ENCODE results near the gene LY6G5C.

Gene LY6G5C

GRCh38 chr6:31639449-31639861, 41.4 kb downstream of the LY6G5C start:
- DNase-seq (ENCODE audit: low spot score) = no peak

- no peak for DNase-seq (ENCODE audit: low spot score)
Observed at GRCh38 chr6:31639043-31639442, 41.8 kb downstream of the LY6G5C start.

GRCh38 chr6:31636698-31637596, 43.9 kb downstream of the LY6G5C start:
- no peak for DNase-seq (ENCODE audit: low spot score)

GRCh38 chr6:31634969-31635575, 45.8 kb downstream of the LY6G5C start:
- DNase-seq (ENCODE audit: low spot score) = no peak

GRCh38 chr6:31634131-31634530, 46.7 kb downstream of the LY6G5C start:
- no peak for DNase-seq (ENCODE audit: low spot score)

GRCh38 chr6:31633447-31633846, 47.4 kb downstream of the LY6G5C start:
- DNase-seq (ENCODE audit: low spot score) = no peak

GRCh38 chr6:31632279-31632946, 48.5 kb downstream of the LY6G5C start:
- DNase-seq (ENCODE audit: low spot score) = no peak

GRCh38 chr6:31631681-31632278, 49.1 kb downstream of the LY6G5C start:
- DNase-seq (ENCODE audit: low spot score) = no peak

GRCh38 chr6:31631209-31631608, 49.7 kb downstream of the LY6G5C start:
- DNase-seq (ENCODE audit: low spot score) = no peak

GRCh38 chr6:31630177-31630934, 50.5 kb downstream of the LY6G5C start:
- no peak for DNase-seq (ENCODE audit: low spot score)

- DNase-seq (ENCODE audit: low spot score) = no peak
Observed at GRCh38 chr6:31629014-31629413, 51.9 kb downstream of the LY6G5C start.

GRCh38 chr6:31627690-31628287, 53.1 kb downstream of the LY6G5C start:
- no peak for DNase-seq (ENCODE audit: low spot score)

GRCh38 chr6:31626952-31627351, 53.9 kb downstream of the LY6G5C start:
- no peak for DNase-seq (ENCODE audit: low spot score)

Measured in germinal center (tissue), 1 donor.